A549 (cell line): Measurements from ENCODE around the gene HBA1.
"Not testable (repeated sequence)": the region's sequence is repeated elsewhere in the genome, so short reads cannot be mapped to it uniquely, and the experiment has no call there.

Source experiments
- BHLHE40 ChIP-seq: IDR thresholded peaks from 2 replicates; pipeline ENCODE4 v1.6.1; 2012; ENCODE audit warnings: low read depth, low read length, inconsistent platforms
- CTCF ChIP-seq: fragments of >200 bp; sonication (Bioruptor Twin); formaldehyde crosslinking; IDR thresholded peaks from 3 replicates; pipeline ENCODE4 v1.5.1; 2016
- EP300 ChIP-seq, 2 experiments: fragments of >200 bp; sonication (Bioruptor Twin); formaldehyde crosslinking; IDR thresholded peaks; 2 replicates in 1 of 2; 3 replicates in 1 of 2; pipeline ENCODE4 v1.6.1; 2016 to 2017
- MAZ ChIP-seq: fragments of 150-350 bp; IDR thresholded peaks from 2 replicates; pipeline ENCODE4 v1.6.1; 2014; ENCODE audit warnings: antibody characterized with exemption, low read depth, low read length, borderline replicate concordance
- MYC ChIP-seq: IDR thresholded peaks from 2 replicates; pipeline ENCODE4 v1.6.1; 2012; ENCODE audit warnings: mild to moderate bottlenecking, inconsistent platforms, low read length, improper control_type of control experiment, borderline replicate concordance
- REST ChIP-seq: fragments of 200-600 bp; sonication (generic); IDR thresholded peaks from 2 replicates; pipeline ENCODE4 v1.6.1; 2016; ENCODE audit warnings: antibody characterized with exemption, mild to moderate bottlenecking, moderate library complexity
- ZNF302 ChIP-seq: fragments of 250-450 bp; sonication (Bioruptor Pico); IDR thresholded peaks from 2 replicates; pipeline ENCODE4 v1.9.0; 2021; ENCODE audit warnings: inconsistent platforms, mild to moderate bottlenecking, moderate library complexity

- TF ChIP-seq EP300 (IDR thresholded peaks at IDR 0.05); BHLHE40; CTCF; REST; MAZ; ZNF302 (CRISPR knock-in tag); MYC: not testable (repeated sequence)
These were observed 4.0 kb upstream of the HBA1 start, which contains the start of gene HBA2 for GRCh38 chr16:172374-172941.
